Hepatocyte (in vitro differentiated cells): ENCODE results near the gene KLK5. TPM values are rescaled to one million over a fixed set of nuclear protein-coding genes. Genes with fewer than 3 reads are reported as not detected.

ENCODE experiments used
- DNase-seq: peaks from one replicate; pipeline ENCODE4 v3.0.0-alpha.2; 2016; ENCODE audit warnings: low spot score
- H2AFZ ChIP-seq: fragments of 200-600 bp; sonication (generic); 2 replicates; pipeline ENCODE4 v1.6.0; 2016; ENCODE audit warnings: antibody characterized with exemption, mild to moderate bottlenecking
- H3K27ac ChIP-seq: fragments of 200-600 bp; sonication (generic); 2 replicates; pipeline ENCODE4 v1.5.1; 2016; ENCODE audit warnings: mild to moderate bottlenecking
- H3K27me3 ChIP-seq: fragments of 200-600 bp; sonication (generic); 2 replicates; pipeline ENCODE4 v1.6.1; 2016
- H3K36me3 ChIP-seq: fragments of 200-600 bp; sonication (generic); replicated peaks from 2 replicates; pipeline ENCODE4 v1.5.1; 2016; ENCODE audit warnings: low read depth; ENCODE audit not compliant: insufficient read depth
- H3K4me1 ChIP-seq: fragments of 200-600 bp; sonication (generic); 2 replicates; pipeline ENCODE4 v1.5.1; 2016; ENCODE audit warnings: mild to moderate bottlenecking, moderate library complexity; ENCODE audit not compliant: insufficient read depth
- H3K4me2 ChIP-seq: fragments of 200-600 bp; sonication (generic); 2 replicates; pipeline ENCODE4 v1.6.0; 2016
- H3K4me3 ChIP-seq: fragments of 200-600 bp; sonication (generic); 2 replicates; pipeline ENCODE4 v1.5.1; 2016; ENCODE audit warnings: mild to moderate bottlenecking
- H3K79me2 ChIP-seq: fragments of 200-600 bp; sonication (generic); 2 replicates; pipeline ENCODE4 v1.6.0; 2017; ENCODE audit warnings: mild to moderate bottlenecking
- H3K9me2 ChIP-seq: fragments of 200-600 bp; sonication (generic); replicated peaks from 2 replicates; pipeline ENCODE4 v1.6.0; 2017; ENCODE audit warnings: mild to moderate bottlenecking; ENCODE audit not compliant: insufficient read depth
- H3K9me3 ChIP-seq: fragments of 200-600 bp; sonication (generic); 2 replicates; pipeline ENCODE4 v1.5.1; 2016; ENCODE audit warnings: low read depth, mild to moderate bottlenecking
- H4K20me1 ChIP-seq: fragments of 200-600 bp; sonication (generic); 2 replicates; pipeline ENCODE4 v1.6.0; 2016; ENCODE audit warnings: mild to moderate bottlenecking; ENCODE audit not compliant: insufficient read depth, poor library complexity, severe bottlenecking
- EZH2 ChIP-seq: fragments of 200-600 bp; sonication (generic); IDR thresholded peaks from 2 replicates; pipeline ENCODE4 v1.6.1; 2016; ENCODE audit warnings: antibody characterized with exemption, mild to moderate bottlenecking, borderline replicate concordance
- EZH2phosphoT487 ChIP-seq: fragments of 200-600 bp; sonication (generic); IDR thresholded peaks from one replicate; pipeline ENCODE4 v1.6.1; 2018; ENCODE audit warnings: antibody characterized with exemption, mild to moderate bottlenecking, low read depth, moderate library complexity; ENCODE audit not compliant: unreplicated experiment, severe bottlenecking
- WGBS: methylation state at CpG from one replicate; pipeline ENCODE4 v1.1.6; 2016; ENCODE audit warnings: low lambda C conversion rate; ENCODE audit errors: missing lambda C conversion rate; 5-methylcytosine and 5-hydroxymethylcytosine counted together
- polyA plus RNA-seq: library from polyadenylated mRNA; unstranded; fragments of >200 nt; fragmentation: Nextera tagmentation; extraction: Ambion mirVana; gene quantifications from 2 replicates; pipeline ENCODE4 v1.2.1, GENCODE V29; 2016
- total RNA-seq: library from RNA; depleted of rRNA; stranded (reverse); fragments of >200 nt; gene quantifications from 2 replicates; pipeline ENCODE4 v1.2.3, GENCODE V29; 2014
- TF ChIP-seq, protein P1 (sequence below): fragments of 200-600 bp; sonication (generic); IDR thresholded peaks from 2 replicates; pipeline ENCODE4 v1.5.1; 2016; ENCODE audit warnings: antibody characterized with exemption, mild to moderate bottlenecking; ENCODE audit not compliant: poor library complexity

KLK5 gene
- total and polyA plus RNA-seq, 2 experiments from 2014 or later: 0.24 TPM; not detected in 1

GRCh38 chr19:50925734-50926133 lies 27.1 kb downstream of the KLK5 start:
- H3K27me3 ChIP-seq: peaks cover 8% of the 10 kb centered on the region

DNA sequence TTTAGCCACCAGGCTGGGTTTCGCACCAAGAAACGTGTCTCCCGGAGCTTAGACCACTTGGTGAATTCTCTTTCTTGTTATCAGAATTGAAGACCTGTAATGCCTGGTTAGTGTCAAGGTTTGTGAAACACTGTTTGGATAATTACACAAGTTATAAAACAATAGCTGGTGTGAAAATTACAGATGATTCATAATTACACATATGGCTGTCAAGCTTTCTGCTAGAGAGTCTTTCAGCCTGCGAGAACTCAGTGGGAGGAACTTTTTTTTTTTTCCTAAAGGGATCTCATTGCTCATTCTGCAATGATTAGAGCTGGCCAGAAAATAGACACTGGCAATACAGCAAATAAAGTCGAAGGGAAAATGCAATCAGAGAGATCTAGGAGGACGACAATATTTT lies 28.3 kb downstream of the KLK5 start:
- Histone ChIP-seq H3K79me2 (no peaks in the 10 kb centered on the region), H3K36me3 (no peaks in the 10 kb centered on the region), H4K20me1 (no peaks in the 10 kb centered on the region), H2AFZ (no peak overlapping the region), H3K4me3 (no peak overlapping the region), H3K27ac (no peak overlapping the region), H3K27me3 (peaks cover 13% of the 10 kb centered on the region), H3K9me2 (no peaks in the 10 kb centered on the region), H3K9me3 (no peaks in the 10 kb centered on the region), H3K4me2 (no peak overlapping the region), H3K4me1 (no peaks in the 10 kb centered on the region)
- WGBS: 63% methylated on average over 6 of the region's 6 CpGs
- no peak for DNase-seq
- TF ChIP-seq EZH2phosphoT487 (no peak), EZH2 (no peak)
- TF ChIP-seq, protein P1, sequence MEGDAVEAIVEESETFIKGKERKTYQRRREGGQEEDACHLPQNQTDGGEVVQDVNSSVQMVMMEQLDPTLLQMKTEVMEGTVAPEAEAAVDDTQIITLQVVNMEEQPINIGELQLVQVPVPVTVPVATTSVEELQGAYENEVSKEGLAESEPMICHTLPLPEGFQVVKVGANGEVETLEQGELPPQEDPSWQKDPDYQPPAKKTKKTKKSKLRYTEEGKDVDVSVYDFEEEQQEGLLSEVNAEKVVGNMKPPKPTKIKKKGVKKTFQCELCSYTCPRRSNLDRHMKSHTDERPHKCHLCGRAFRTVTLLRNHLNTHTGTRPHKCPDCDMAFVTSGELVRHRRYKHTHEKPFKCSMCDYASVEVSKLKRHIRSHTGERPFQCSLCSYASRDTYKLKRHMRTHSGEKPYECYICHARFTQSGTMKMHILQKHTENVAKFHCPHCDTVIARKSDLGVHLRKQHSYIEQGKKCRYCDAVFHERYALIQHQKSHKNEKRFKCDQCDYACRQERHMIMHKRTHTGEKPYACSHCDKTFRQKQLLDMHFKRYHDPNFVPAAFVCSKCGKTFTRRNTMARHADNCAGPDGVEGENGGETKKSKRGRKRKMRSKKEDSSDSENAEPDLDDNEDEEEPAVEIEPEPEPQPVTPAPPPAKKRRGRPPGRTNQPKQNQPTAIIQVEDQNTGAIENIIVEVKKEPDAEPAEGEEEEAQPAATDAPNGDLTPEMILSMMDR: no peak

More at GRCh38 chr19:50925734-50926133, 27.1 kb downstream of the KLK5 start:
- DNase-seq: no peak
- Histone ChIP-seq H3K9me2 (no peaks in the 10 kb centered on the region), H3K27ac (no peak overlapping the region), H4K20me1 (no peaks in the 10 kb centered on the region), H3K79me2 (no peaks in the 10 kb centered on the region), H3K4me3 (no peak overlapping the region), H2AFZ (no peak overlapping the region), H3K4me1 (no peaks in the 10 kb centered on the region), H3K36me3 (no peaks in the 10 kb centered on the region), H3K9me3 (no peaks in the 10 kb centered on the region), H3K4me2 (no peak overlapping the region)
- 85% methylated on average over 2 of the region's 2 CpGs for WGBS
- TF ChIP-seq, protein P1: no peak
- TF ChIP-seq EZH2phosphoT487 (no peak), EZH2 (no peak)

DNA sequence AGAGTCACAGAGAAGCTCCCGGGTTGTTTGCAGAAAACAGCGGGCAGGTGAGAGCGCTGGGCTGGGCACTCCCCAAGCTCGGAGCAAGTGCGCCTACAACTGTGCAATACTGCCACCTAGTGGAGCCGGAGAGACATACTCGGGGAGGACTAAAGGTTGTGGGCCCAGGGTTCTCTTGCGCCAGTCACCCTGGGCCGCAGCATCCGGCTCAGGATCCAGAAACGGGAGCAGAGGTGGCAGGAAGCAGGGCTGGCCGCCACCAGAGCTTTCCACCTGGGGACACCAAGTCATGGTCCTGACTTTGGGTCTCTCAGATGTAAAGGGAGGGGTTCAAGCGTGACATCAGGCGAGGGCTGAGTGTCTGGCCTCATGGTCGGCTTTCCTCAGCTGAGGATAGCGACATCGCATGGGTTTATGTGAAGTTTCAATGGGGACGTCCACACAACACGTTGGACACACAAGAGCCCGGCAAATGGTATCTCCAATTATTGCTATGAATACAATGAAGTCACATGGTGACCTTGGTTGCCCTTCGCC lies 30.5 kb downstream of the KLK5 start:
- no peaks in the 10 kb centered on the region for H3K36me3 ChIP-seq
- H4K20me1 ChIP-seq: no peaks in the 10 kb centered on the region
- 35% methylated on average over 21 of the region's 21 CpGs for WGBS
- DNase-seq: peak; percentile 91
- H3K79me2 ChIP-seq: no peaks in the 10 kb centered on the region
- H2AFZ ChIP-seq: no peak overlapping the region
- H3K9me3 ChIP-seq: no peaks in the 10 kb centered on the region
- TF ChIP-seq, protein P1: peak; percentile 91
- no peak for TF ChIP-seq EZH2
- H3K27ac ChIP-seq: no peak overlapping the region
- H3K9me2 ChIP-seq: no peaks in the 10 kb centered on the region
- H3K4me3 ChIP-seq: no peak overlapping the region
- no peaks in the 10 kb centered on the region for H3K4me1 ChIP-seq
- peak overlapping the region; percentile 9 for H3K4me2 ChIP-seq
- peaks cover 24% of the 10 kb centered on the region for H3K27me3 ChIP-seq
